GM19240 (cell line): Measurements from ENCODE around the gene NBPF1.
"Not testable (repeated sequence)": the region's sequence is repeated elsewhere in the genome, so short reads cannot be mapped to it uniquely, and the experiment has no call there.

Experiments
- DNase-seq: peaks from one replicate; pipeline ENCODE4 v3.0.0; 2011; ENCODE audit warnings: low spot score; ENCODE audit not compliant: insufficient read length

Gene NBPF1

GRCh38 chr1:16516694-16517410 lies 96.5 kb downstream of the NBPF1 start:
- DNase-seq, result not testable (repeated sequence)

- DNase-seq, result not testable (repeated sequence)
These were observed 99.0 kb downstream of the NBPF1 start, which contains the start of gene RNU1-1 for GRCh38 chr1:16514107-16515055. Gene RNU1-1, minus strand, starts transcription at chr1:16514285.

GRCh38 chr1:16513412-16514106 lies 99.8 kb downstream of the NBPF1 start:
- not testable (repeated sequence) for DNase-seq

- not testable (repeated sequence) for DNase-seq
These were observed 100.5 kb downstream of the NBPF1 start for GRCh38 chr1:16512624-16513411.
